Activated CD8-positive, alpha-beta memory T cell treated with anti-CD3 and anti-CD28 coated beads, Interleukin-2, amount 10 ng/mL, durations not matched to agents 7 days and 5 days (primary cell): ENCODE data around the gene C18orf63. TPM values are rescaled to one million over a fixed set of nuclear protein-coding genes. Genes with fewer than 3 reads are reported as not detected.
"Not testable (repeated sequence)": the region's sequence is repeated elsewhere in the genome, so short reads cannot be mapped to it uniquely, and the experiment has no call there.

ENCODE experiments used
- ATAC-seq: fragments of 150-1000 bp; cut with Tn5 transposase; one replicate; pipeline ENCODE4 v1.10.0; 2021; ENCODE audit warnings: moderate library complexity
- CTCF ChIA-PET: fragments of 350-600 bp; sonication (Branson Sonifier 250); formaldehyde crosslinking; loops from one replicate; lab custom pipeline; 2021; ENCODE audit warnings: antibody characterized with exemption; lab: Charles Lee
- DNase-seq: peaks from one replicate; pipeline ENCODE4 v3.0.0-alpha.2; 2020
- H3K27ac Mint-ChIP-seq: one replicate; pipeline ENCODE4 v1.8.0; 2021; ENCODE audit warnings: mild to moderate bottlenecking, mixed read lengths
- H3K27me3 Mint-ChIP-seq: one replicate; pipeline ENCODE4 v1.8.0; 2021; ENCODE audit warnings: mixed read lengths
- H3K36me3 Mint-ChIP-seq: one replicate; pipeline ENCODE4 v1.8.0; 2021; ENCODE audit warnings: mild to moderate bottlenecking, mixed read lengths
- H3K4me1 Mint-ChIP-seq: one replicate; pipeline ENCODE4 v1.8.0; 2021; ENCODE audit warnings: mixed read lengths
- H3K4me3 Mint-ChIP-seq: one replicate; pipeline ENCODE4 v1.8.0; 2021; ENCODE audit warnings: mild to moderate bottlenecking, moderate library complexity, mixed read lengths
- H3K9me3 Mint-ChIP-seq: one replicate; pipeline ENCODE4 v1.8.0; 2022; ENCODE audit warnings: low read depth, mixed read lengths
- total RNA-seq, 2 experiments: library from RNA; stranded (reverse); gene quantifications; one replicate each; pipeline ENCODE4 v1.2.3, GENCODE V29; 2021

The C18orf63 gene
- total RNA-seq, 2 experiments from 2014 or later = not detected

DNA sequence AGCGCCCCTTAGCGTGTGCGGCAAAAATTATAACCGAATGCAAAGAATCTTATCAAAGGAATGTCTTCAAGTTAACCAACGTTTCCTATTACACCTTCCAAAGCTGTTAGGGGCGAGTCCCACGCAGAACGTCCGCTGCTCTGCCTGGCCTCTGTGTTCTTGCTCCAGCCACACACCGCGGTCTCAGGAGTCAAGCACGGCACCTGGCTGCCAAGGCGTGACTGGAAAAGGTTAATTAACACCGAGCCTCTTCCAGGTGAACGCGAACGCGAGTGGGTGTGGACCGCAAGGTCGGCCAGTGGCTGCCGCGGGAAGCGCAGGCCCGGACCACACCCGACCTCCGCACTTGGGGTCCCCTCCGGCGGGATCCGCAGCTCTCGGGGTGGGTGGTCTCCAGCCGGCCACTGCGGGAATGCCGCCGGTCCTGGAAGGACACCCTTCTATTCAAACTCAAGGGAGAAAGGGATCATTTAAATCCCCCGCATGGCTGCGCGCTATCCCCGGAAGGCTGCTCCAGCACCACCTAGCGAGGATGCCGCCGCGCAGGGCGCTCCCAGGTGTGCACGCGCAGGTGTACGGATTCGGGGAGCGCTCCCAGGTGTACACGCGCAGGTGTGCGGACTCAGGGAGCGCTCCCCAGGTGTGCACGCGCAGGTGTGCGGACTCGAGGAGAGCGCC, 24.7 kb upstream of the C18orf63 start:
- H3K4me3 Mint-ChIP-seq = peak overlapping the region; percentile 90
- DNase-seq = no peak
- CTCF ChIA-PET = interaction anchor here (0.9 kb wide), 1 partner anchor 51 kb away, joined by 3 read pairs; no protein-coding TSS in a partner anchor

GRCh38 chr18:74291472-74291770, 24.2 kb upstream of the C18orf63 start:
- CTCF ChIA-PET = no interaction called here
- peaks cover 11% of the 10 kb centered on the region for H3K4me1 Mint-ChIP-seq
- no peak for ATAC-seq
- peaks cover 2% of the 10 kb centered on the region for H3K36me3 Mint-ChIP-seq
- H3K4me3 Mint-ChIP-seq = peak overlapping the region; percentile 90
- H3K27me3 Mint-ChIP-seq = no peaks in the 10 kb centered on the region
- no peaks in the 10 kb centered on the region for H3K9me3 Mint-ChIP-seq
- DNase-seq = no peak
- H3K27ac Mint-ChIP-seq = peak overlapping the region; percentile 58

More for the DNA sequence above, 24.7 kb upstream of the C18orf63 start:
- Mint-ChIP-seq H3K36me3 (peaks cover 2% of the 10 kb centered on the region), H3K9me3 (no peaks in the 10 kb centered on the region), H3K4me1 (peaks cover 11% of the 10 kb centered on the region), H3K27ac (no peak overlapping the region), H3K27me3 (no peaks in the 10 kb centered on the region)
- ATAC-seq = no peak

DNA sequence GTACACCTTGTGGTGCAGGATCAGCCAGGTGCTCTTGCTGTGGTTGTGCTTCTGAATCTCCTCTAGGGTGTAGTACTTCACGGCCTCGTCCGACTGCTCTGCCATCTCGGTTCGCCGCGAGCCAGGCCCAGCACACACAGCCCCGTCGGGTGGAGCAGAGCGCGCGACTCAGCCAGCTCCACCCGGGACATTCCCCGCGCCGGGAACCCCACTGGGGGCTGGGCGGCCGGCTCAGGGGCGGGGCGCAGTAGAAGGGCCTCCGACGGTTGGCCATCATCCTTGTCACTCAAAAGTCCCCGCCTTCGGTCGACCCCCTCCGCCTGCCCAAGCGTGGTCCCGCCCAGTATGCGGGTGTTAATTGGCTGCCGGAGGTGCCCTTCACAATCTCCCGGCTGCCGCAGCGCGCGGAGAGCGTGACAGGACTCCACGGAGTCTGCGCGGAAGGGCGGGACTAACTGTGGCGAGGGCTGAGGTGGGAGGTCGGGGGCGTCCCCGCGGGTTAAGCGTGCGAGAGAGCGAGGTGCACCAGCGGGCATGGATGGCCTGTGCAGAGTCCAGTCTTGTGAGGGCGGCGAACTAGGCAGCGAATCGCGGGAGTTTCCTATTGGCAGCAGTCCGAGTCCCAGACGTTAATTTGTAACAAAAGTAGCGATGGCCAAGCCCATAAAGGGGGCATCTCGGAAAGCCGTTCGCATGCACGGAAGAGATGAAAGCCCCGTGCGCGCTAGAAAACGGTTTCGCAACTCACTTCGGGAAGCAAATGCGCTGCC, 23.7 kb upstream of the C18orf63 start, which contains the start of gene CYB5A:
Gene CYB5A, minus strand, starts transcription at position 193 of the 770 bp plus-strand sequence. Its CDS starts 88 bp downstream, at position 105.
- ATAC-seq (peak; percentile 99), DNase-seq (peak; percentile 98)
- CTCF ChIA-PET = no interaction called here
- Mint-ChIP-seq H3K4me3 (peak within 1 kb of the TSS; percentile 90), H3K27me3 (no peaks in the 10 kb centered on the region), H3K4me1 (peaks cover 11% of the 10 kb centered on the region), H3K9me3 (no peaks in the 10 kb centered on the region), H3K27ac (peak within 1 kb of the TSS; percentile 77), H3K36me3 (peaks cover 2% of the 10 kb centered on the region)

- H3K27ac Mint-ChIP-seq = no peak overlapping the region
- no peak for DNase-seq
- ATAC-seq = no peak
- H3K36me3 Mint-ChIP-seq = peaks cover 2% of the 10 kb centered on the region
- H3K4me3 Mint-ChIP-seq = peak overlapping the region; percentile 90
- peaks cover 11% of the 10 kb centered on the region for H3K4me1 Mint-ChIP-seq
- H3K9me3 Mint-ChIP-seq = no peaks in the 10 kb centered on the region
- CTCF ChIA-PET = interaction anchor here (0.8 kb wide), 1 partner anchor 50 kb away, joined by 3 read pairs; no protein-coding TSS in a partner anchor
- H3K27me3 Mint-ChIP-seq = no peaks in the 10 kb centered on the region
Measured at GRCh38 chr18:74292541-74292858, 23.1 kb upstream of the C18orf63 start.

- CTCF ChIA-PET = interaction anchor here (0.8 kb wide), 1 partner anchor 49 kb away, joined by 3 read pairs; no protein-coding TSS in a partner anchor
- H3K36me3 Mint-ChIP-seq, H3K27ac Mint-ChIP-seq, H3K9me3 Mint-ChIP-seq, H3K27me3 Mint-ChIP-seq, DNase-seq, ATAC-seq: not testable (repeated sequence)
- H3K4me3 Mint-ChIP-seq = peak overlapping the region; percentile 23
- H3K4me1 Mint-ChIP-seq = peaks cover 11% of the 10 kb centered on the region
Measured at GRCh38 chr18:74292982-74293381, 22.7 kb upstream of the C18orf63 start.

DNA sequence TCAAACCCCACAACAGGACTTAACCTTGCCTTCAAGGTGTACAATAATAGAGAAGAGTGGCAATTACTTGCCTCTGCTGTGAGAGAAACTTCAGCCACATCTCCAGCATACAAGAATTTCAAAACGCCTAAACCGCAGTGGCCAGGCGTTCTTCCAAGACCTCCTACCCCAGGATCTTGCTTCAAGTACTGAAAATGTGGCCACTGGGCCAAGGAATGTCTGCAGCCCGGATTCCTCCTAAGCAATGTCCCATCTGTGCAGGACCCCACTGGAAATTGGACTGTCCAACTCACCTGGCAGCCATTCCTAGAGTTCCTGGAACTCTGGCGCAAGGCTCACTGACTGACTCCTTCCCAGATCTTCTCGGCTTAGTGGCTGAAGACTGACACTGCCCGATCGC, 21.1 kb upstream of the C18orf63 start:
- Mint-ChIP-seq H3K4me3 (no peak overlapping the region), H3K9me3 (no peaks in the 10 kb centered on the region), H3K36me3 (peaks cover 4% of the 10 kb centered on the region), H3K27ac (no peak overlapping the region), H3K27me3 (peaks cover 3% of the 10 kb centered on the region), H3K4me1 (peaks cover 11% of the 10 kb centered on the region)
- CTCF ChIA-PET = no interaction called here
- no peak for DNase-seq
- no peak for ATAC-seq

DNA sequence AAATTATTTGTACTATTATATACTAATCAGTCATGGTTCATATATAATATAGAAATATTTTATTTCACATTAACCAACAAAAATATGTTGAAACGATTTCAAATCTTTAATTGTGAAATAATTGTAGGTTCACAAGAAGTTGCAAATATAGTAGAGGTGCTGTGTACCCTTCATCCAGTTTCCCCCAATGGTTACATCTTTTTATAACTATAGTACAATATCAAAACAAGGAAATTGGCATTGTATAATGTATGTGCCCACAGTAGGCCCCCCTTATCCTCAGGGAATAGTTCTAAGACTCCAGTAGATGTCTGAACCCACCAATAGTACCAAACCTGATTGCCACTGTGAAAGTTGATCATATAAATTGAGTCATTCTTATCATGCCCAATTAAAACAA, 16.5 kb upstream of the C18orf63 start:
- CTCF ChIA-PET = no interaction called here
- Mint-ChIP-seq H3K9me3 (no peaks in the 10 kb centered on the region), H3K27me3 (peaks cover 30% of the 10 kb centered on the region), H3K4me1 (no peaks in the 10 kb centered on the region), H3K4me3 (no peak overlapping the region), H3K27ac (no peak overlapping the region), H3K36me3 (peaks cover 2% of the 10 kb centered on the region)
- DNase-seq (no peak), ATAC-seq (no peak)

GRCh38 chr18:74299746-74300145, 15.9 kb upstream of the C18orf63 start:
- ATAC-seq (no peak), DNase-seq (no peak)
- H3K27me3 Mint-ChIP-seq = peaks cover 35% of the 10 kb centered on the region
- H3K4me3 Mint-ChIP-seq = no peak overlapping the region
- no peaks in the 10 kb centered on the region for H3K4me1 Mint-ChIP-seq
- no peak overlapping the region for H3K27ac Mint-ChIP-seq
- CTCF ChIA-PET = interaction anchor here (1.4 kb wide), 1 partner anchor 194 kb away, joined by 3 read pairs; no protein-coding TSS in a partner anchor
- no peaks in the 10 kb centered on the region for H3K9me3 Mint-ChIP-seq
- H3K36me3 Mint-ChIP-seq = peaks cover 2% of the 10 kb centered on the region

DNA sequence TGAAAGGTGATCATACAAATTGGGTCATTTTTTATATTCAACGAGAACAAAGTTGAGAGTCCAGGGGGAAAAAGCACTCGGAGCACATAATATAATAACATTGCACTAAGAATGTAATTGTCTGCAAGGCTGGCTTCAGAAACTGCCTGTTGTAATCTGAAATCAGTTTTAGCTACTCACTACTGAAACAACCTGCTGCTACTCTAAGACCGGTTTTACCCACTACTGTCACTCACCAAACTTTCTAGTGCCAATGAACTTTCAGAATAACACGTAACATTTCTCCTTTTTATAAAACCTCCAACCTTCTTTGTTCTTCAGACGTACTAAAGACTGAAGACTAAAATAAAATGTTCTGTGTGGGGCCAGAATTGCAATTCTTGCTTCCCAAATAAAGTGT, 12.3 kb upstream of the C18orf63 start:
- Mint-ChIP-seq H3K4me1 (no peaks in the 10 kb centered on the region), H3K9me3 (no peaks in the 10 kb centered on the region), H3K27me3 (peaks cover 61% of the 10 kb centered on the region), H3K36me3 (peaks cover under 1% of the 10 kb centered on the region), H3K27ac (no peak overlapping the region), H3K4me3 (no peak overlapping the region)
- no peak for DNase-seq
- CTCF ChIA-PET = no interaction called here
- ATAC-seq = no peak

DNA sequence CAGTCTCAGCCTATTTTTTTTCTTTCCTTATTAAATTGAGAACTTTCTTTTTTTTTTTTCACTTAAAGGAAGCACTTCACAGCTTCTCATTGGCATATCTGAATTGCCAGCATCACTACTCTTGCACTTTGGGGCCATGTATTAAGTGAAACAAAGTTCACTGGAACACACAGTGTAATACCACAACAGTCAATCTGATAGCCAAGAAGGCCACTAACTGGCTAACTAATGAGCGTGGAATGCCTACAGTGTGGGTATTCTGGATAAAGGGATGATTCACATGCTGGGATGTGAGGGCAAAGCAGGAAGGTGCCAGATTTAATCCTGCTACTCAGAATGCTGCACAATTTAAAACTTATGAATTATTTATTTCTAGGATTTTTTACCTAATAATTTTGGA, 11.7 kb upstream of the C18orf63 start:
- CTCF ChIA-PET = no interaction called here
- H3K27ac Mint-ChIP-seq = no peak overlapping the region
- H3K9me3 Mint-ChIP-seq = no peaks in the 10 kb centered on the region
- H3K4me3 Mint-ChIP-seq = no peak overlapping the region
- H3K4me1 Mint-ChIP-seq = no peaks in the 10 kb centered on the region
- no peak for ATAC-seq
- peaks cover 66% of the 10 kb centered on the region for H3K27me3 Mint-ChIP-seq
- no peaks in the 10 kb centered on the region for H3K36me3 Mint-ChIP-seq
- no peak for DNase-seq

DNA sequence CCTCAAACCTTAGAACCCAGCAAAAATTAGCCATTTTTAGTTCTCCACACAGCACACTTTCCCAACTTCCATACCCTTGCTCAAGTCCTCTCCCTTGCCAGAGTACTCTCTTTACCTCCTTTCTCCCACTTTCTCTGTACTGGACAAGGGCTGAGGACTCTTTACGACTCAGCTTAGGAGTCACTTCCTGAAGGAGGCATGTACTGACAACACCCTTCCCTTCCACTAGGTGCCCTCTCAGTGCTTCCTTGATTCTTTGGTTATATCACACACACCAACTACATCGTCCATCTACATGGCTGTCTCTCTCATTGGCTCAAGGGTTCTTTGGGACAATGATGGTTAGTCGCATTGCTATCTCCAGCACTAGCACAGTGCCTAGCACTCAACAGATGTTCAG, 5.2 kb upstream of the C18orf63 start:
- Mint-ChIP-seq H3K4me3 (no peak overlapping the region), H3K9me3 (no peaks in the 10 kb centered on the region), H3K4me1 (no peaks in the 10 kb centered on the region), H3K27me3 (peaks cover 38% of the 10 kb centered on the region), H3K27ac (no peak overlapping the region), H3K36me3 (no peaks in the 10 kb centered on the region)
- CTCF ChIA-PET = interaction anchor here (1.0 kb wide), 1 partner anchor 183 kb away, joined by 3 read pairs; no protein-coding TSS in a partner anchor
- DNase-seq (no peak), ATAC-seq (peak; percentile 63)

GRCh38 chr18:74311000-74311399, 4.6 kb upstream of the C18orf63 start:
- Mint-ChIP-seq H3K4me3 (no peak overlapping the region), H3K27me3 (peaks cover 33% of the 10 kb centered on the region), H3K27ac (no peak overlapping the region), H3K4me1 (no peaks in the 10 kb centered on the region), H3K36me3 (no peaks in the 10 kb centered on the region), H3K9me3 (no peaks in the 10 kb centered on the region)
- ATAC-seq (no peak), DNase-seq (no peak)
- CTCF ChIA-PET = interaction anchor here (1.3 kb wide), 1 partner anchor 31 kb away, joined by 4 read pairs; no protein-coding TSS in a partner anchor

- Mint-ChIP-seq H3K27me3 (peaks cover 12% of the 10 kb centered on the region), H3K27ac (no peak overlapping the region), H3K4me1 (no peaks in the 10 kb centered on the region), H3K36me3 (no peaks in the 10 kb centered on the region), H3K4me3 (no peak overlapping the region), H3K9me3 (no peaks in the 10 kb centered on the region)
- ATAC-seq = no peak
- no peak for DNase-seq
- CTCF ChIA-PET = no interaction called here
Measured at GRCh38 chr18:74314759-74315463, 728 bp upstream of the C18orf63 start.
